Measurements from ENCODE around the gene SLCO2B1.

GRCh38 chr11:75158241-75158640 lies 7.3 kb downstream of the SLCO2B1 start:
- no peak for TF ChIP-seq ETS1 (IDR thresholded peaks at IDR 0.05)
- TF ChIP-seq REST (IDR thresholded peaks at IDR 0.05; ENCODE audit: unreplicated experiment): no peak
- no peak for TF ChIP-seq EZH2 (IDR thresholded peaks at IDR 0.05; ENCODE audit: low read depth, unreplicated experiment)
- no peak for TF ChIP-seq CTCF (conservative IDR thresholded peaks at IDR 0.05; ENCODE audit: low read depth in 2 of 2)
- TF ChIP-seq ZNF331 (CRISPR knock-in tag; IDR thresholded peaks at IDR 0.05; ENCODE audit: low read depth): no peak
